ENCODE measurements around the gene CCSAP. TPM values are rescaled to one million over a fixed set of nuclear protein-coding genes. Genes with fewer than 3 reads are reported as not detected.
"Not testable (repeated sequence)": the region's sequence is repeated elsewhere in the genome, so short reads cannot be mapped to it uniquely, and the experiment has no call there.

Gene CCSAP
- total RNA-seq, 1 donor from 2014 or later = 3.9 TPM

DNA sequence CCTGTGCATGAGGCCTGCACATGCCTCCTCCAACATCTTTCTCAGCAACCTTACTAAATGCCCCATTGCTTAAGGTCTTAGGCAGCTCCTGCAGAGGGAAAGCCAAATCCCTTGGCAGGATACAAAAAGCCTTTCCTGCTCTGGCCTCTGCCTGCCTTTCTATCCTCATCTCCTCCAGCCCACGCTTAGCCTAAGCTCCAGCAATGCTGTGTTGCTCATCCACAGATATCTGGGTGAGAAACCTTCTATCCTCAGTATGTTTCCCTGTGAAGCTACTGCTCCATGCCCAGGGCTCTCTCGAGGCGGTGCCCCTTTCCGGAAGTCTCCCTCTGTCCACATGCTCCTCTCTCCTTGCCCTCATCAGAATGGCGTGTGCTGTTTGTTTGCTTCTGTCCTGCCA is 37.0 kb upstream of the CCSAP start:
- Histone ChIP-seq H3K36me3 (no peaks in the 10 kb centered on the region), H3K27ac (no peak overlapping the region), H3K4me1 (no peaks in the 10 kb centered on the region), H3K4me3 (no peak overlapping the region), H3K9me3 (no peaks in the 10 kb centered on the region), H3K27me3 (no peaks in the 10 kb centered on the region)
- TF ChIP-seq CTCF (IDR thresholded peaks at IDR 0.05) (no peak), POLR2A (IDR thresholded peaks at IDR 0.05) (no peak), POLR2AphosphoS5 (IDR thresholded peaks at IDR 0.05; ENCODE audit: insufficient read depth in 1 of 2, low read depth in 1 of 2) (no peak)
- peak in 1 of 2 donors; percentile 47 for DNase-seq (ENCODE audit: extremely low spot score in 2 of 2)
- intact Hi-C loops (cut with DNase I) = no loop called here

DNA sequence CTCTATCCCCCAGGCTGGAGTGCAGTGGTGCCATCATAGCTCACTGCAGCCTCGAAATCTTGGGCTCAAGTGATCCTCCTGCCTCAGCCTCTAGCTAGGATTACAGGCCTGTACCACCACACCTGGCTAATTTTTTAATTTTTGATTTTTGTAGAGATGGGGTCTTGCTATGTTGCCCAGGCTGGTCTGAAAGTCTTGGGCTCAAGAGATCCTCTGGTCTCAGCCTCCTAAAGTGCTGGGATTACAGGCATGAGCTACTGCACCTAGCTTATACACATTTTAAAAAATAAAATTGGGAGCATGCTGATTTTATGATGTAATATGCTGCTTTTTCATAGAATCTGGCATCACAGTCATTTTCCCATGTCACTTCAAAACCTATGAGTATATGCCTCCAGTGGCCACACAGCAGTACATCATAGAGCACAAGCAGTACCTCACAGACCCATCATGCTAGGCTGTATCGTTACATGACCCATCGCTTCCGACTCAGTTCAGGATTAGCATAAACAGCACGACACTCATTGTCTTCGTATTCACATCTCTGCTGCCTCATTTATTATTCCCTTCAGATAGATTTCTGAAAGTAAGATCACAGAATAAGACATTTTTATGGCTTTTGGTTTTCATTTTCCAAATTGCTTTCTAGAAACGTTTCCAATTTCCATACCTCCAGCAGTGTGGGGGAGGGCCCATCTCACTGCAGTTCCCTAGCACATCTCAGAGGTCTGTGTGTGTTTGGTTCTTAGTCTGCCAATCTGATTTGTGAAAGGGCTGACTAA is 35.9 kb upstream of the CCSAP start:
- H3K9me3 ChIP-seq = no peaks in the 10 kb centered on the region
- no peaks in the 10 kb centered on the region for H3K36me3 ChIP-seq
- intact Hi-C loops (cut with DNase I) = no loop called here
- H3K4me1 ChIP-seq = no peaks in the 10 kb centered on the region
- TF ChIP-seq POLR2AphosphoS5 (IDR thresholded peaks at IDR 0.05; ENCODE audit: insufficient read depth in 1 of 2, low read depth in 1 of 2) = no peak
- no peak for TF ChIP-seq CTCF (IDR thresholded peaks at IDR 0.05)
- no peak for TF ChIP-seq POLR2A (IDR thresholded peaks at IDR 0.05)
- H3K4me3 ChIP-seq = no peak overlapping the region
- H3K27ac ChIP-seq = no peak overlapping the region
- H3K27me3 ChIP-seq = no peaks in the 10 kb centered on the region
- DNase-seq (ENCODE audit: extremely low spot score in 2 of 2) = peak; percentile 28 to 40

GRCh38 chr1:229378035-229378434 is 35.2 kb upstream of the CCSAP start:
- H3K36me3 ChIP-seq; H3K4me1 ChIP-seq; H3K27me3 ChIP-seq; DNase-seq (ENCODE audit: extremely low spot score in 2 of 2); H3K4me3 ChIP-seq; H3K9me3 ChIP-seq; intact Hi-C loops (cut with DNase I); H3K27ac ChIP-seq: not testable (repeated sequence)

- no peaks in the 10 kb centered on the region for H3K4me1 ChIP-seq
- H3K9me3 ChIP-seq = no peaks in the 10 kb centered on the region
- no peak overlapping the region for H3K27ac ChIP-seq
- DNase-seq (ENCODE audit: extremely low spot score in 2 of 2) = peak; percentile 47 to 58
- intact Hi-C loops (cut with DNase I) = no loop called here
- no peak for TF ChIP-seq POLR2AphosphoS5 (IDR thresholded peaks at IDR 0.05; ENCODE audit: insufficient read depth in 1 of 2, low read depth in 1 of 2)
- no peaks in the 10 kb centered on the region for H3K27me3 ChIP-seq
- H3K36me3 ChIP-seq = no peaks in the 10 kb centered on the region
- no peak overlapping the region for H3K4me3 ChIP-seq
Observed at GRCh38 chr1:229377429-229377828, 34.6 kb upstream of the CCSAP start.

- Histone ChIP-seq H3K27ac (no peak overlapping the region), H3K4me3 (no peak overlapping the region), H3K27me3 (no peaks in the 10 kb centered on the region), H3K9me3 (no peaks in the 10 kb centered on the region), H3K4me1 (no peaks in the 10 kb centered on the region), H3K36me3 (no peaks in the 10 kb centered on the region)
- TF ChIP-seq CTCF (IDR thresholded peaks at IDR 0.05) = no peak
- TF ChIP-seq POLR2A (IDR thresholded peaks at IDR 0.05) = no peak
- no peak for TF ChIP-seq POLR2AphosphoS5 (IDR thresholded peaks at IDR 0.05; ENCODE audit: insufficient read depth in 1 of 2, low read depth in 1 of 2)
- no peak for DNase-seq (ENCODE audit: extremely low spot score in 2 of 2)
- intact Hi-C loops (cut with DNase I) = no loop called here
Observed at GRCh38 chr1:229376521-229376920, 33.7 kb upstream of the CCSAP start.

DNA sequence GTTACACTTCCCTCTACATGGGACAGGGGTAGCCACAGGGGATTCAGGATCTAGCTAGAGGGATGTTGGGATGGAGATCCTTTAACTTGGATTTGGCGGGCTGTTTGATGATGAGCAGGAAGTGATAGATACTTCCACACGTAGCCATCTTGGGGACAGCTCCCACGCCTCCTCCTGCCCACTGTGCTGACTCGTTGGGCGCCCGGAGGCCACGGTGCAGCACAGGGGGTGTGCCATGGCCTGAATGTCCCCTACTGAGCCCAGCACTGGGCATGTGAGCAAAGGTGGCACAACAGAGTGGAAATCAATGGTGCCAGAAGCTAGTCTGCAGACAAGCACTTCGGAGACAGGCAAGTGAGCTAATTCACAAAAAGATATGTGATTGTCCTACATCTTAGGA is 31.6 kb upstream of the CCSAP start:
- Histone ChIP-seq H3K27me3 (no peaks in the 10 kb centered on the region), H3K27ac (no peak overlapping the region), H3K36me3 (no peaks in the 10 kb centered on the region), H3K4me1 (no peaks in the 10 kb centered on the region), H3K9me3 (no peaks in the 10 kb centered on the region), H3K4me3 (no peak overlapping the region)
- no peak for TF ChIP-seq CTCF (IDR thresholded peaks at IDR 0.05)
- no peak for TF ChIP-seq POLR2AphosphoS5 (IDR thresholded peaks at IDR 0.05; ENCODE audit: insufficient read depth in 1 of 2, low read depth in 1 of 2)
- no peak for TF ChIP-seq POLR2A (IDR thresholded peaks at IDR 0.05)
- intact Hi-C loops (cut with DNase I) = no loop called here
- DNase-seq (ENCODE audit: extremely low spot score in 2 of 2) = peak; percentile 49 to 61
